ENCODE results near the gene ARFGEF2.
"Not testable (repeated sequence)": the region's sequence is repeated elsewhere in the genome, so short reads cannot be mapped to it uniquely, and the experiment has no call there.

GRCh38 chr20:49028177-49028576, 106.7 kb downstream of the ARFGEF2 start:
- not testable (repeated sequence) for TF ChIP-seq POLR2A, EP300 (IDR thresholded peaks at IDR 0.05)
